Measurements from ENCODE around the gene OTULINL. TPM values are rescaled to one million over a fixed set of nuclear protein-coding genes. Genes with fewer than 3 reads are reported as not detected.

The OTULINL gene
- total RNA-seq, 1 experiment from 2014 or later = 12.3 TPM

DNA sequence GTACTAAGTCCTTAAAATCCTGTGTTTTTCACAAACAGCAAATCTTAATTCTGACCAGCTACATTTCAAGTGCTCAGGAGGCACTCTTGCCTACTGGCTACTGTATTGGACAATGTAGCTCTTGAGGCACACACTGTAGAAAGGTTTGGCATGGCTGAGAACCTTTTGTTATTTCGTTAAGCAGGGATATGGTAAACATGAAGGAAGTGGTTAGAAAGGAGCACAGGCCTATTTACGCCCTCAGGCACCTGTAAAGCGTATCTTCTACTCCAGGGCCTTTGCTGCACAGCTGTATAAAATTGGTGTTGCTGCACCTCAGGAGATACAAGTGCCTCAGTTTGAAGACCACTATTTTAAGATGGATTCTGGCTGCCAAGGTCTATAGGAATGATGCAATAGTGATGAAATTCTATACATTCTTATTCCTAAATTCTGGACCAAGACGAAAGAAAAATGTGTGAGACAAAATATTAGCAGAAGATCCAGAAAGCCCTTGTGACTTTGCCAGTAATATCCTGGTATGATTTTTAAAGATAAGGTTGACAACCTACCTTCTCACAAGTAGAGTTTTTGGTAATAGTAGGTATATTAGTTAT is 73.7 kb downstream of the OTULINL start:
- no peak for TF ChIP-seq SP1 (CRISPR knock-in tag; conservative IDR thresholded peaks at IDR 0.05)
- no peak for TF ChIP-seq ARID4B (CRISPR knock-in tag; IDR thresholded peaks at IDR 0.05; ENCODE audit: borderline replicate concordance)
- no peak for TF ChIP-seq IRF2 (CRISPR knock-in tag; IDR thresholded peaks at IDR 0.05; ENCODE audit: borderline replicate concordance, low read depth)
- no peak for TF ChIP-seq TEAD1 (CRISPR knock-in tag; IDR thresholded peaks at IDR 0.05)
- TF ChIP-seq TCF7 (CRISPR knock-in tag; IDR thresholded peaks at IDR 0.05; ENCODE audit: low read depth) = no peak
- TF ChIP-seq, protein P1, sequence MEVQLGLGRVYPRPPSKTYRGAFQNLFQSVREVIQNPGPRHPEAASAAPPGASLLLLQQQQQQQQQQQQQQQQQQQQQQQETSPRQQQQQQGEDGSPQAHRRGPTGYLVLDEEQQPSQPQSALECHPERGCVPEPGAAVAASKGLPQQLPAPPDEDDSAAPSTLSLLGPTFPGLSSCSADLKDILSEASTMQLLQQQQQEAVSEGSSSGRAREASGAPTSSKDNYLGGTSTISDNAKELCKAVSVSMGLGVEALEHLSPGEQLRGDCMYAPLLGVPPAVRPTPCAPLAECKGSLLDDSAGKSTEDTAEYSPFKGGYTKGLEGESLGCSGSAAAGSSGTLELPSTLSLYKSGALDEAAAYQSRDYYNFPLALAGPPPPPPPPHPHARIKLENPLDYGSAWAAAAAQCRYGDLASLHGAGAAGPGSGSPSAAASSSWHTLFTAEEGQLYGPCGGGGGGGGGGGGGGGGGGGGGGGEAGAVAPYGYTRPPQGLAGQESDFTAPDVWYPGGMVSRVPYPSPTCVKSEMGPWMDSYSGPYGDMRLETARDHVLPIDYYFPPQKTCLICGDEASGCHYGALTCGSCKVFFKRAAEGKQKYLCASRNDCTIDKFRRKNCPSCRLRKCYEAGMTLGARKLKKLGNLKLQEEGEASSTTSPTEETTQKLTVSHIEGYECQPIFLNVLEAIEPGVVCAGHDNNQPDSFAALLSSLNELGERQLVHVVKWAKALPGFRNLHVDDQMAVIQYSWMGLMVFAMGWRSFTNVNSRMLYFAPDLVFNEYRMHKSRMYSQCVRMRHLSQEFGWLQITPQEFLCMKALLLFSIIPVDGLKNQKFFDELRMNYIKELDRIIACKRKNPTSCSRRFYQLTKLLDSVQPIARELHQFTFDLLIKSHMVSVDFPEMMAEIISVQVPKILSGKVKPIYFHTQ (CRISPR knock-in tag; IDR thresholded peaks at IDR 0.05) = no peak
- TF ChIP-seq USF1 (CRISPR knock-in tag; IDR thresholded peaks at IDR 0.05) = no peak
- TF ChIP-seq CBFB (CRISPR knock-in tag; IDR thresholded peaks at IDR 0.05; ENCODE audit: low read depth) = no peak
- TF ChIP-seq ATF3 (CRISPR knock-in tag; conservative IDR thresholded peaks at IDR 0.05) = no peak
- TF ChIP-seq SMAD4 (CRISPR knock-in tag; IDR thresholded peaks at IDR 0.05) = no peak
- no peak for TF ChIP-seq MYBL2 (CRISPR knock-in tag; IDR thresholded peaks at IDR 0.05)
- TF ChIP-seq GABPB1 (CRISPR knock-in tag; IDR thresholded peaks at IDR 0.05) = no peak
- TF ChIP-seq IRF1 (CRISPR knock-in tag; IDR thresholded peaks at IDR 0.05) = no peak
- no peak for TF ChIP-seq ZNF416 (CRISPR knock-in tag; IDR thresholded peaks at IDR 0.05)
- H3K4me1 Mint-ChIP-seq = no peaks in the 10 kb centered on the region
- ChIA-PET CTCF (interaction anchor here (1.0 kb wide), 1 partner anchor 348 kb away, joined by 4 read pairs; no protein-coding TSS in a partner anchor), POLR2A (no interaction called here)
- 0 out of 2 replicates have a peak, but pooled peaks cover 3% of the 10 kb centered on the region for H3K9me3 Mint-ChIP-seq
- H3K27me3 Mint-ChIP-seq (ENCODE audit: low read depth) = no peaks in the 10 kb centered on the region
- DNase-seq (ENCODE audit: low spot score) = no peak
- no peak overlapping the region for H3K4me3 Mint-ChIP-seq
- ATAC-seq = no peak
- no peaks in the 10 kb centered on the region for H3K36me3 Mint-ChIP-seq
- no peak overlapping the region for H3K27ac Mint-ChIP-seq

GRCh38 chr5:14656898-14657297 is 75.3 kb downstream of the OTULINL start:
- Mint-ChIP-seq H3K4me1 (no peaks in the 10 kb centered on the region), H3K36me3 (no peaks in the 10 kb centered on the region), H3K27ac (no peak overlapping the region), H3K9me3 (0 out of 2 replicates have a peak, but pooled peaks cover 3% of the 10 kb centered on the region), H3K4me3 (no peak overlapping the region), H3K27me3 (ENCODE audit: low read depth) (peaks cover 3% of the 10 kb centered on the region; the same call in 1 of the 2 replicates)
- DNase-seq (ENCODE audit: low spot score) (no peak), ATAC-seq (no peak)
- POLR2A ChIA-PET = no interaction called here
- CTCF ChIA-PET = interaction anchor here (1.7 kb wide), 1 partner anchor 8 kb away, joined by 11 read pairs; no protein-coding TSS in a partner anchor
- no peak for TF ChIP-seq ZNF317 (CRISPR knock-in tag; IDR thresholded peaks at IDR 0.05; ENCODE audit: borderline replicate concordance, low read depth)
- TF ChIP-seq, protein P2, sequence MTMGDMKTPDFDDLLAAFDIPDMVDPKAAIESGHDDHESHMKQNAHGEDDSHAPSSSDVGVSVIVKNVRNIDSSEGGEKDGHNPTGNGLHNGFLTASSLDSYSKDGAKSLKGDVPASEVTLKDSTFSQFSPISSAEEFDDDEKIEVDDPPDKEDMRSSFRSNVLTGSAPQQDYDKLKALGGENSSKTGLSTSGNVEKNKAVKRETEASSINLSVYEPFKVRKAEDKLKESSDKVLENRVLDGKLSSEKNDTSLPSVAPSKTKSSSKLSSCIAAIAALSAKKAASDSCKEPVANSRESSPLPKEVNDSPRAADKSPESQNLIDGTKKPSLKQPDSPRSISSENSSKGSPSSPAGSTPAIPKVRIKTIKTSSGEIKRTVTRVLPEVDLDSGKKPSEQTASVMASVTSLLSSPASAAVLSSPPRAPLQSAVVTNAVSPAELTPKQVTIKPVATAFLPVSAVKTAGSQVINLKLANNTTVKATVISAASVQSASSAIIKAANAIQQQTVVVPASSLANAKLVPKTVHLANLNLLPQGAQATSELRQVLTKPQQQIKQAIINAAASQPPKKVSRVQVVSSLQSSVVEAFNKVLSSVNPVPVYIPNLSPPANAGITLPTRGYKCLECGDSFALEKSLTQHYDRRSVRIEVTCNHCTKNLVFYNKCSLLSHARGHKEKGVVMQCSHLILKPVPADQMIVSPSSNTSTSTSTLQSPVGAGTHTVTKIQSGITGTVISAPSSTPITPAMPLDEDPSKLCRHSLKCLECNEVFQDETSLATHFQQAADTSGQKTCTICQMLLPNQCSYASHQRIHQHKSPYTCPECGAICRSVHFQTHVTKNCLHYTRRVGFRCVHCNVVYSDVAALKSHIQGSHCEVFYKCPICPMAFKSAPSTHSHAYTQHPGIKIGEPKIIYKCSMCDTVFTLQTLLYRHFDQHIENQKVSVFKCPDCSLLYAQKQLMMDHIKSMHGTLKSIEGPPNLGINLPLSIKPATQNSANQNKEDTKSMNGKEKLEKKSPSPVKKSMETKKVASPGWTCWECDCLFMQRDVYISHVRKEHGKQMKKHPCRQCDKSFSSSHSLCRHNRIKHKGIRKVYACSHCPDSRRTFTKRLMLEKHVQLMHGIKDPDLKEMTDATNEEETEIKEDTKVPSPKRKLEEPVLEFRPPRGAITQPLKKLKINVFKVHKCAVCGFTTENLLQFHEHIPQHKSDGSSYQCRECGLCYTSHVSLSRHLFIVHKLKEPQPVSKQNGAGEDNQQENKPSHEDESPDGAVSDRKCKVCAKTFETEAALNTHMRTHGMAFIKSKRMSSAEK (CRISPR knock-in tag; IDR thresholded peaks at IDR 0.05; ENCODE audit: borderline replicate concordance) = no peak
- no peak for TF ChIP-seq CTCF (IDR thresholded peaks at IDR 0.05)
- TF ChIP-seq, protein P3, sequence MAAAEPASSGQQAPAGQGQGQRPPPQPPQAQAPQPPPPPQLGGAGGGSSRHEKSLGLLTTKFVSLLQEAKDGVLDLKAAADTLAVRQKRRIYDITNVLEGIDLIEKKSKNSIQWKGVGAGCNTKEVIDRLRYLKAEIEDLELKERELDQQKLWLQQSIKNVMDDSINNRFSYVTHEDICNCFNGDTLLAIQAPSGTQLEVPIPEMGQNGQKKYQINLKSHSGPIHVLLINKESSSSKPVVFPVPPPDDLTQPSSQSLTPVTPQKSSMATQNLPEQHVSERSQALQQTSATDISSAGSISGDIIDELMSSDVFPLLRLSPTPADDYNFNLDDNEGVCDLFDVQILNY (CRISPR knock-in tag; IDR thresholded peaks at IDR 0.05) = no peak
- no peak for TF ChIP-seq JAZF1 (CRISPR knock-in tag; IDR thresholded peaks at IDR 0.05)

Data from WTC11 (cell line).